ENCODE measurements around the gene RAPGEF1.

DNA sequence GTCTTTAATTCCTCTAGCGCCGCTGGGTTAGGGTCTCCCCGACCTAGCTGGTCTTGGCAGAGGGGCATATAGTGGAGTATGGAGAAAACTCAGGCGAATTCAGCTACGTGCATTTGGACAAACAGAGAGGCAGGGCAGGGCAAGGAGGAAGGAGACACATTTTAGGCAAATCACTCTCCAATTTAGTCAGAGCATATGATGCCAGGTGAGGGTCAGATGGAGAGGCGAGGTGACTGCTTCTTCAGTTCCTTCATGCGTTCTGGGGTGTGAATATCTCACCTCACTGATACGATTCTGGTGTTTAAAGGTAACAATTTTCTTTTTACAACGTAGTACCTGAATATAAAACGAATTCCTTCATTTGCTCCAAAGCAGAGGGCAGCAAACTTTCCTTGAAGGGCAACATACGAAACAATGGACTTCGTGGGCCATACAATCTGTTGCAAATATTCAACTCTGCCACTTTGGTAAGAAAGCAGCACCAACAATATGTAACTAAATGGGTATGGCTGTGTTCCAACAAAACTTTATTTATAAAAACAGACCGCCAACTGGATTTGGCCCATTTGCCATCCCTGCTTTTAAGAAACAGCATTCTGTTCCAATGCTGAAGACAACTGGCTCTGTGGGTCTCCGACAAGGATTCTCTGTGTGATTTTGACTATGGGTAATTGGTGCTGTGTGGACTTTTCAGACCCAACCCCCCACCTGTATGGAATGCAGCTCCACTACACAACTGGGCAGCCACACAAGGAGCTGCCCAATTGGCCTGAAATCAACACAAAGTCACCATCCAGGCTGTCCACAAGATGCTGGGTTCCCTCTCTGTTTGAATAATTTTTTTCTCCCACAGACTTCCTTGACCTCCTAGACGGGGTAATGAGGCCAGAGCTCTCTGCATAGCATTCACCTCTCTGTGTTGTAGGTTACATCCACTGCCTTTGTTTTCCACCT, 53.8 kb downstream of the RAPGEF1 start:
- TF ChIP-seq, protein P1, sequence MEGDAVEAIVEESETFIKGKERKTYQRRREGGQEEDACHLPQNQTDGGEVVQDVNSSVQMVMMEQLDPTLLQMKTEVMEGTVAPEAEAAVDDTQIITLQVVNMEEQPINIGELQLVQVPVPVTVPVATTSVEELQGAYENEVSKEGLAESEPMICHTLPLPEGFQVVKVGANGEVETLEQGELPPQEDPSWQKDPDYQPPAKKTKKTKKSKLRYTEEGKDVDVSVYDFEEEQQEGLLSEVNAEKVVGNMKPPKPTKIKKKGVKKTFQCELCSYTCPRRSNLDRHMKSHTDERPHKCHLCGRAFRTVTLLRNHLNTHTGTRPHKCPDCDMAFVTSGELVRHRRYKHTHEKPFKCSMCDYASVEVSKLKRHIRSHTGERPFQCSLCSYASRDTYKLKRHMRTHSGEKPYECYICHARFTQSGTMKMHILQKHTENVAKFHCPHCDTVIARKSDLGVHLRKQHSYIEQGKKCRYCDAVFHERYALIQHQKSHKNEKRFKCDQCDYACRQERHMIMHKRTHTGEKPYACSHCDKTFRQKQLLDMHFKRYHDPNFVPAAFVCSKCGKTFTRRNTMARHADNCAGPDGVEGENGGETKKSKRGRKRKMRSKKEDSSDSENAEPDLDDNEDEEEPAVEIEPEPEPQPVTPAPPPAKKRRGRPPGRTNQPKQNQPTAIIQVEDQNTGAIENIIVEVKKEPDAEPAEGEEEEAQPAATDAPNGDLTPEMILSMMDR (IDR thresholded peaks at IDR 0.05), result no peak
- TF ChIP-seq POLR2A (IDR thresholded peaks at IDR 0.05), result no peak

Data from uterus (tissue), 2 donors.